HCT116 (cell line): ENCODE results near the gene ESRRB. TPM values are rescaled to one million over a fixed set of nuclear protein-coding genes. Genes with fewer than 3 reads are reported as not detected.

Source experiments
- ATAC-seq: fragments of 200-7000 bp; cut with Tn5 transposase; 2 replicates; pipeline ENCODE4 v1.9.1; 2020; ENCODE audit warnings: mild to moderate bottlenecking, moderate library complexity
- BruUV-seq: library from RNA; stranded (reverse); fragments of 400-500 nt; replicated peaks from 2 replicates; lab custom pipeline; 2021; lab: Mats Ljungman, UMichigan
- CTCF ChIA-PET: fragments of 300-600 bp; sonication (Branson Sonifier 250); formaldehyde crosslinking; loops from one replicate; lab custom pipeline; 2021; ENCODE audit warnings: antibody characterized with exemption; lab: Charles Lee
- POLR2A ChIA-PET: fragments of 300-600, 350-600 bp; sonication (Branson Sonifier 250); formaldehyde crosslinking; loops from one replicate; lab custom pipeline; 2021; ENCODE audit warnings: antibody characterized with exemption; lab: Charles Lee
- RAD21 ChIA-PET, 2 experiments: fragments of 300-600 bp; sonication (Branson Sonifier 250); formaldehyde crosslinking; loops; one replicate each; lab custom pipeline; 2023; ENCODE audit warnings: low total read pairs in 2 of 2; ENCODE audit not compliant: uncharacterized antibody in 2 of 2, unreplicated experiment in 2 of 2, low non-redundant PET in 1 of 2; lab: Charles Lee
- DNase-seq: peaks from one replicate; pipeline ENCODE4 v3.0.0-alpha.2; 2010; ENCODE audit warnings: low read depth, low spot score
- H2AFZ ChIP-seq: fragments of 200-600 bp; shearing (Covaris generic), sonication (generic); 2 replicates; pipeline ENCODE4 v1.6.1; 2017; ENCODE audit warnings: low read depth, mixed run types, mixed read lengths, antibody characterized with exemption, low read length; ENCODE audit not compliant: poor library complexity, severe bottlenecking
- H3K27ac ChIP-seq: 2 replicates; pipeline ENCODE4 v1.5.1; 2012; ENCODE audit warnings: low read depth, low read length
- H3K27me3 ChIP-seq: fragments of 200-600 bp; sonication (generic); 2 replicates; pipeline ENCODE4 v1.6.1; 2016; ENCODE audit warnings: mixed run types, low read length, mixed read lengths; ENCODE audit not compliant: insufficient read depth
- H3K36me3 ChIP-seq, 2 experiments: fragments of 200-500 bp in 1 of 2; fragments of 200-600 bp in 1 of 2; sonication (Bioruptor generic) in 1 of 2; sonication (generic) in 1 of 2; 2 replicates each; pipeline versions ENCODE4 v1.5.1 to v1.6.1; 2014 to 2016; ENCODE audit warnings: low read length in 2 of 2, inconsistent platforms in 1 of 2, mixed read lengths in 1 of 2, mixed run types in 1 of 2; ENCODE audit not compliant: insufficient read depth in 2 of 2, control insufficient read depth in 1 of 2
- H3K4me1 ChIP-seq, 2 experiments: fragments of 200-600 bp in 1 of 2; sonication (generic) in 1 of 2; 2 replicates each; pipeline versions ENCODE4 v1.5.1 to v1.6.1; 2012 to 2017; ENCODE audit warnings: low read length in 2 of 2, inconsistent platforms in 1 of 2, mild to moderate bottlenecking in 1 of 2, mixed read lengths in 1 of 2, mixed run types in 1 of 2, moderate library complexity in 1 of 2; ENCODE audit not compliant: insufficient read depth in 2 of 2, control insufficient read depth in 1 of 2
- H3K4me2 ChIP-seq: fragments of 200-600 bp; sonication (generic); 2 replicates; pipeline ENCODE4 v1.6.1; 2017; ENCODE audit warnings: mixed run types, low read length, mixed read lengths
- H3K4me3 ChIP-seq, 2 experiments: fragments of 200-600 bp in 1 of 2; sonication (generic) in 1 of 2; replicated peaks in 1 of 2; 2 replicates each; pipeline ENCODE4 v1.5.1; 2011 to 2016; ENCODE audit warnings: low read length in 2 of 2, control low read depth in 1 of 2, low read depth in 1 of 2, mild to moderate bottlenecking in 1 of 2, mixed read lengths in 1 of 2, mixed run types in 1 of 2
- H3K79me2 ChIP-seq: fragments of 200-600 bp; sonication (generic); 2 replicates; pipeline ENCODE4 v1.6.1; 2017; ENCODE audit warnings: mild to moderate bottlenecking, mixed run types, low read length, moderate library complexity, mixed read lengths; ENCODE audit not compliant: insufficient read depth
- H3K9ac ChIP-seq: fragments of 200-600 bp; sonication (generic); 2 replicates; pipeline ENCODE4 v1.6.1; 2016; ENCODE audit warnings: low read length, mixed read lengths
- H3K9me2 ChIP-seq: fragments of 200-600 bp; sonication (generic), shearing (Covaris generic); 2 replicates; pipeline ENCODE4 v1.6.1; 2017; ENCODE audit warnings: mixed run types, mild to moderate bottlenecking, moderate library complexity; ENCODE audit not compliant: insufficient read depth
- H3K9me3 ChIP-seq, 2 experiments: fragments of 200-500 bp in 1 of 2; fragments of 200-600 bp in 1 of 2; sonication (Bioruptor generic) in 1 of 2; sonication (generic) in 1 of 2; 2 replicates each; pipeline ENCODE4 v1.6.1; 2014 to 2017; ENCODE audit warnings: low read length in 2 of 2, mixed read lengths in 2 of 2, inconsistent platforms in 1 of 2, low read depth in 1 of 2, mild to moderate bottlenecking in 1 of 2, mixed run types in 1 of 2, moderate library complexity in 1 of 2; ENCODE audit not compliant: control insufficient read depth in 1 of 2, insufficient read depth in 1 of 2
- H4K20me1 ChIP-seq: fragments of 200-600 bp; sonication (generic), shearing (Covaris generic); 2 replicates; pipeline ENCODE4 v1.6.1; 2017; ENCODE audit warnings: mixed run types, mild to moderate bottlenecking, moderate library complexity; ENCODE audit not compliant: insufficient read depth
- CEBPB ChIP-seq: IDR thresholded peaks from 2 replicates; pipeline ENCODE4 v1.6.1; 2012; ENCODE audit warnings: low read depth
- EGR1 ChIP-seq: IDR thresholded peaks from 2 replicates; pipeline ENCODE4 v1.6.1; 2012; ENCODE audit warnings: low read depth
- EZH2phosphoT487 ChIP-seq: fragments of 200-600 bp; IDR thresholded peaks from 2 replicates; pipeline ENCODE4 v1.6.1; 2018; ENCODE audit warnings: antibody characterized with exemption, borderline replicate concordance
- POLR2AphosphoS5 ChIP-seq: IDR thresholded peaks from 2 replicates; pipeline ENCODE4 v1.6.1; 2011; ENCODE audit warnings: mild to moderate bottlenecking, low read depth, low read length, moderate library complexity
- SRF ChIP-seq: IDR thresholded peaks from 2 replicates; pipeline ENCODE4 v1.6.1; 2012; ENCODE audit warnings: low read depth
- ZNF274 ChIP-seq: fragments of 200-500 bp; sonication (Bioruptor generic); IDR thresholded peaks from 2 replicates; pipeline ENCODE4 v1.6.1; 2014; ENCODE audit warnings: mild to moderate bottlenecking, low read depth, low read length, inconsistent platforms
- intact Hi-C: fragments of 100-400 bp; cut with micrococcal nuclease; formaldehyde crosslinking; loops from 2 replicates; pipeline ENCODE4 v1.10.0; 2022
- total RNA-seq: library from RNA; stranded (reverse); gene quantifications from one replicate; pipeline ENCODE4 v1.2.1, GENCODE V29; 2021; ENCODE audit not compliant: unreplicated experiment
- TF ChIP-seq, protein P1 (sequence below): IDR thresholded peaks from 2 replicates; pipeline ENCODE4 v1.6.1; 2012

The ESRRB gene
- total RNA-seq, 1 experiment from 2014 or later, result 1.9 TPM

DNA sequence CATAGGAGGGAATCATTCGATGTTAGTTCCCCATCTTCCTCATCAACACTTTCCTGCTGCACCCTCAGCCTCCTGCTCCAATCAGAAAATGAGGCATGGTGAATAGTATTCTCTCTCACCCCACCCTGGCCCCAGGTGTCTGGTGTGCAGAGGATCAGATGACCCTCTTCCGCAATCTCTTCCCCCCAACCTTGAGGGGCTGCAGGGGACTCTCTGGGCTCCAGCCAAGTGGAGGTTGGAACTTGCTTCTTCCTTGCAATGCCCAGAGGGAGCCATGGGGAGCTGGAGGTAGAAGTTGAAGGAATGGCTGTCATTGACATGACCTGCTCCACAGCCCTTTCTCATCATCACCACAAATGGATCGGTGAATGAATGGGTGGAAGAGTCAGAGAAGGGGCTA lies 20.2 kb upstream of the ESRRB start (continued):
- no peak for TF ChIP-seq SRF
- TF ChIP-seq EGR1, result no peak
- TF ChIP-seq CEBPB, result no peak

DNA sequence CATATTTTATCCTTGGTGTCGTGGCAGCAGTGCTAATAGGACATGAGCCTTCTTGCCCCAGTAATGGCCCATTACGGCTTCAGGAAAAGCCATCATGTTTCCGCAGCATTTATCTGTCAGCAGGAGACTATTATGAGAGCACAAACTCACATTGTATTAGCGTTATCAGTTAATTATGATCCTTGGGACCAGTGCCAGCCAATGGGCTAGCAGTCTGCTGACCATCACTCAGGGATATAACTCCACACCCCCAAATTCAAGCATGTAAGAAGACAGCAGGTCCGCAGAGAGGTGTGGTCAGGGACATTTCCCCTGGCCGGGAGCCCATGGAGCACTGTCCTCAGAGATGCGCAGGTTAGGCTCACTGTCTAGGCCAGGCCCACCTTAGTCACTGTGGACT lies 4.9 kb upstream of the ESRRB start:
- ChIA-PET CTCF (no interaction called here), RAD21 (no interaction called here), POLR2A (no interaction called here)
- no peaks in the 10 kb centered on the region for H3K9me2 ChIP-seq
- TF ChIP-seq, protein P1, sequence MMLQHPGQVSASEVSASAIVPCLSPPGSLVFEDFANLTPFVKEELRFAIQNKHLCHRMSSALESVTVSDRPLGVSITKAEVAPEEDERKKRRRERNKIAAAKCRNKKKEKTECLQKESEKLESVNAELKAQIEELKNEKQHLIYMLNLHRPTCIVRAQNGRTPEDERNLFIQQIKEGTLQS, result no peak
- TF ChIP-seq EGR1 (no peak), EZH2phosphoT487 (no peak), ZNF274 (no peak)
- no peak overlapping the region for H2AFZ ChIP-seq
- H4K20me1 ChIP-seq, result no peaks in the 10 kb centered on the region
- no peak for ATAC-seq
- H3K4me2 ChIP-seq, result no peak overlapping the region
- no TSS peak for BruUV-seq
- intact Hi-C loops, result no loop called here
- no peak overlapping the region for H3K4me3 ChIP-seq
- H3K36me3 ChIP-seq, result no peaks in the 10 kb centered on the region
- no peak for DNase-seq
- H3K9me3 ChIP-seq, result no peaks in the 10 kb centered on the region
- H3K27ac ChIP-seq, result no peak overlapping the region
- no peaks in the 10 kb centered on the region for H3K27me3 ChIP-seq
- H3K79me2 ChIP-seq, result no peaks in the 10 kb centered on the region
- H3K4me1 ChIP-seq, result peaks cover 5 to 10% of the 10 kb centered on the region in 2 experiments; a peak in 3 of 4 replicates
- no peak overlapping the region for H3K9ac ChIP-seq

DNA sequence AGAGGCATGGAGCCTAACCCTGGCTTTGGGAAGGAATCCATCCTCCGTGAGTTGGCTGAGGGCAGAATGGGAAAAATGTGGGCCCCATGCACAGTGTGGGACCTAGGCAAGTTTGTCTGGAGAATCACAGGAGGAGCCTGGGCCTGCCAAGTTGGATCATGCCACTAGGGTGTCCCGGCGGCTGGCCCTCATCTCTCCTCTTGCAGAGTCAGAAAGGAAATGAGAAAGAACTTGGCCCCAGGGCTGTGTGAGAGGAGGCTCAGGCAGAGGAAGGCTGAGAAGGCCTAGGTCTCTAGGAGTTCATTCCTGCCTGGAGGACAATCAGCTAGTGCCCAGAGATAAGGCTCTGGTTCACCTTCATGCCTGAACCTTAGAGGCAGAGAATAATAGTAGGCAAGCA lies 2.5 kb upstream of the ESRRB start:
- Histone ChIP-seq H3K27me3 (peaks cover 9% of the 10 kb centered on the region; the same call in 1 of the 2 replicates), H2AFZ (no peak overlapping the region), H3K9me2 (no peaks in the 10 kb centered on the region), H3K9ac (no peak overlapping the region), H3K79me2 (no peaks in the 10 kb centered on the region), H3K27ac (no peak overlapping the region), H3K4me1 (peaks cover 12 to 26% of the 10 kb centered on the region in 2 experiments; a peak in 3 of 4 replicates), H3K9me3 (no peaks in the 10 kb centered on the region), H3K36me3 (no peaks in the 10 kb centered on the region), H3K4me3 (no peak overlapping the region), H4K20me1 (no peaks in the 10 kb centered on the region), H3K4me2 (no peak overlapping the region)
- ChIA-PET CTCF (no interaction called here), POLR2A (no interaction called here), RAD21 (no interaction called here)
- no TSS peak for BruUV-seq
- intact Hi-C loops, result no loop called here
- DNase-seq (no peak), ATAC-seq (no peak)
- TF ChIP-seq POLR2AphosphoS5 (no peak), SRF (no peak)
